Endothelial cell of umbilical vein (primary cell): ENCODE data around the gene MLF2. TPM values are rescaled to one million over a fixed set of nuclear protein-coding genes. Genes with fewer than 3 reads are reported as not detected.
A peak's percentile ranks its signal among the peaks of the same experiment; 100 is the strongest.

Experiments
- BruUV-seq: library from RNA; stranded (reverse); fragments of 400-500 nt; replicated peaks from 2 replicates; lab custom pipeline; 2021; lab: Mats Ljungman, UMichigan
- CTCF ChIA-PET: fragments of 300-600, 350-600 bp; sonication (Branson Sonifier 250); formaldehyde crosslinking; loops from one replicate; lab custom pipeline; 2021; ENCODE audit warnings: antibody characterized with exemption, inconsistent platforms; lab: Charles Lee
- POLR2A ChIA-PET: fragments of 300-600, 350-600 bp; sonication (Branson Sonifier 250); formaldehyde crosslinking; loops from one replicate; lab custom pipeline; 2021; ENCODE audit warnings: antibody characterized with exemption, inconsistent platforms; lab: Charles Lee
- DNase-seq: peaks from one replicate; pipeline ENCODE4 v3.0.0-alpha.2; 2011; ENCODE audit warnings: low read depth, low spot score
- FAIRE-seq: peaks from 2 replicates; lab custom pipeline; 2011; peaks lifted over from hg19 to GRCh38; lab: Jason Lieb, UNC
- H2AFZ ChIP-seq: 2 replicates; pipeline ENCODE4 v1.6.0; 2012; ENCODE audit warnings: low read depth, low read length, control low read depth, inconsistent platforms
- H3K27ac ChIP-seq: 2 replicates; pipeline ENCODE4 v1.5.1; 2011; ENCODE audit warnings: low read depth, mild to moderate bottlenecking, control low read depth, low read length, moderate library complexity; ENCODE audit not compliant: insufficient read depth
- H3K27me3 ChIP-seq, 2 experiments: 2 replicates each; pipeline versions ENCODE4 v1.6.0 to v1.6.1; 2011; ENCODE audit warnings: low read length in 2 of 2, mixed read lengths in 1 of 2; ENCODE audit not compliant: control insufficient read depth in 2 of 2, insufficient read depth in 2 of 2
- H3K36me3 ChIP-seq, 2 experiments: 2 replicates in 1 of 2; 3 replicates in 1 of 2; pipeline ENCODE4 v1.5.1; 2011; ENCODE audit warnings: low read length in 2 of 2, mild to moderate bottlenecking in 1 of 2, moderate library complexity in 1 of 2; ENCODE audit not compliant: control insufficient read depth in 2 of 2, insufficient read depth in 2 of 2; ENCODE audit errors: extremely low read depth in 1 of 2
- H3K4me1 ChIP-seq: 3 replicates; pipeline ENCODE4 v1.5.1; 2011; ENCODE audit warnings: mild to moderate bottlenecking, low read length; ENCODE audit not compliant: control insufficient read depth, insufficient read depth; ENCODE audit errors: extremely low read depth
- H3K4me2 ChIP-seq: 2 replicates; pipeline ENCODE4 v1.6.1; 2011; ENCODE audit warnings: low read length, control low read depth, mixed read lengths; ENCODE audit not compliant: insufficient read depth
- H3K4me3 ChIP-seq, 3 experiments: fragments of 200-600 bp in 1 of 3; sonication (generic), shearing (Covaris generic) in 1 of 3; replicated peaks in 1 of 3; 2 replicates each; pipeline ENCODE4 v1.5.1; 2011 to 2016; ENCODE audit warnings: control low read depth in 3 of 3, low read length in 3 of 3, mild to moderate bottlenecking in 2 of 3, inconsistent platforms in 1 of 3, low read depth in 1 of 3, moderate library complexity in 1 of 3; ENCODE audit not compliant: insufficient read depth in 1 of 3
- H3K79me2 ChIP-seq: 2 replicates; pipeline ENCODE4 v1.6.0; 2012; ENCODE audit warnings: low read length, inconsistent platforms; ENCODE audit not compliant: control insufficient read depth, insufficient read depth
- H3K9ac ChIP-seq: replicated peaks from 2 replicates; pipeline ENCODE3; 2011; ENCODE audit warnings: low read length, control low read depth; ENCODE audit not compliant: insufficient read depth; ENCODE audit errors: extremely low read depth
- H3K9me1 ChIP-seq: replicated peaks from 3 replicates; pipeline ENCODE4 v1.6.0; 2011; ENCODE audit warnings: mild to moderate bottlenecking, low read length; ENCODE audit not compliant: control insufficient read depth, insufficient read depth; ENCODE audit errors: extremely low read depth
- H3K9me3 ChIP-seq: replicated peaks from 2 replicates; pipeline ENCODE4 v1.5.1; 2012; ENCODE audit warnings: low read length, inconsistent platforms; ENCODE audit not compliant: control insufficient read depth, insufficient read depth
- H4K20me1 ChIP-seq: replicated peaks from 2 replicates; pipeline ENCODE3; 2011; ENCODE audit warnings: mild to moderate bottlenecking, low read length; ENCODE audit not compliant: control insufficient read depth, insufficient read depth; ENCODE audit errors: extremely low read depth
- JUN ChIP-seq: IDR thresholded peaks from 2 replicates; pipeline ENCODE4 v1.6.1; 2011; ENCODE audit warnings: borderline replicate concordance, low read depth; ENCODE audit not compliant: insufficient read length, insufficient read depth
- MYC ChIP-seq: IDR thresholded peaks from one replicate; pipeline ENCODE4 v1.6.1; 2011; ENCODE audit warnings: mild to moderate bottlenecking, low read depth, low read length
- POLR2AphosphoS5 ChIP-seq: IDR thresholded peaks from 2 replicates; pipeline ENCODE4 v1.6.1; 2012; ENCODE audit warnings: low read depth, mild to moderate bottlenecking, control low read depth, low read length, moderate library complexity; ENCODE audit not compliant: insufficient read depth
- dilution Hi-C: fragments of 300-500 bp; cut with MboI; formaldehyde crosslinking; loops from one replicate; pipeline ENCODE4 v1.15.0; 2019; ENCODE audit warnings: low sequenced_read_pairs; ENCODE audit not compliant: extremely low pct_ligation_motif_present
- intact Hi-C: fragments of 100-400 bp; cut with micrococcal nuclease; formaldehyde crosslinking; loops from one replicate; pipeline ENCODE4 v1.10.0; 2022
- polyA plus RNA-seq, 4 experiments: library from polyadenylated mRNA; depleted of rRNA in 3 of 4; stranded (reverse) in 3 of 4; unstranded in 1 of 4; fragments of >200 nt; gene quantifications; 2 replicates each; pipeline versions ENCODE4 v1.2.1 to v1.2.3, GENCODE V29; 2011 to 2012; ENCODE audit warnings: missing spikeins in 1 of 4
- total RNA-seq: library from RNA; stranded (reverse); gene quantifications from 2 replicates; pipeline ENCODE4 v1.2.3, GENCODE V29; 2021
- TF ChIP-seq, protein P1 (sequence below): IDR thresholded peaks from 2 replicates; pipeline ENCODE4 v1.6.1; 2011; ENCODE audit not compliant: insufficient read depth, insufficient read length

The MLF2 gene
- total and polyA plus RNA-seq, 2 donors (not counting 3 experiments of a cell fraction or from before 2014, with no cell fraction given): 147 to 306 TPM

- H3K79me2 ChIP-seq: no peaks in the 10 kb centered on the region
- POLR2A ChIA-PET: interaction anchor here (0.6 kb wide), 1 partner anchor 14 kb away, joined by 4 read pairs; the partner anchor contains the start of gene ZNF384
- no peak for TF ChIP-seq MYC
- TF ChIP-seq POLR2AphosphoS5: no peak
- no peak for TF ChIP-seq JUN
- TF ChIP-seq, protein P1, sequence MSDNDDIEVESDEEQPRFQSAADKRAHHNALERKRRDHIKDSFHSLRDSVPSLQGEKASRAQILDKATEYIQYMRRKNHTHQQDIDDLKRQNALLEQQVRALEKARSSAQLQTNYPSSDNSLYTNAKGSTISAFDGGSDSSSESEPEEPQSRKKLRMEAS: no peak
- H3K4me1 ChIP-seq: peaks cover 4% of the 10 kb centered on the region
- no peaks in the 10 kb centered on the region for H3K9me3 ChIP-seq
- CTCF ChIA-PET: no interaction called here
- H3K36me3 ChIP-seq: no peaks in the 10 kb centered on the region
- dilution Hi-C loops (no loop called here), intact Hi-C loops (no loop called here)
- H2AFZ ChIP-seq: no peak overlapping the region
- no peak overlapping the region for H3K4me2 ChIP-seq
- no peak overlapping the region for H3K4me3 ChIP-seq
- BruUV-seq: no TSS peak
- H4K20me1 ChIP-seq: no peaks in the 10 kb centered on the region
- no peak overlapping the region for H3K9ac ChIP-seq
- DNase-seq (no peak), FAIRE-seq (no peak)
- H3K27me3 ChIP-seq: peaks cover 29 to 39% of the 10 kb centered on the region in 2 experiments
- no peaks in the 10 kb centered on the region for H3K9me1 ChIP-seq
- no peak overlapping the region for H3K27ac ChIP-seq
Measured at GRCh38 chr12:6703631-6704030, 49.3 kb downstream of the MLF2 start.

DNA sequence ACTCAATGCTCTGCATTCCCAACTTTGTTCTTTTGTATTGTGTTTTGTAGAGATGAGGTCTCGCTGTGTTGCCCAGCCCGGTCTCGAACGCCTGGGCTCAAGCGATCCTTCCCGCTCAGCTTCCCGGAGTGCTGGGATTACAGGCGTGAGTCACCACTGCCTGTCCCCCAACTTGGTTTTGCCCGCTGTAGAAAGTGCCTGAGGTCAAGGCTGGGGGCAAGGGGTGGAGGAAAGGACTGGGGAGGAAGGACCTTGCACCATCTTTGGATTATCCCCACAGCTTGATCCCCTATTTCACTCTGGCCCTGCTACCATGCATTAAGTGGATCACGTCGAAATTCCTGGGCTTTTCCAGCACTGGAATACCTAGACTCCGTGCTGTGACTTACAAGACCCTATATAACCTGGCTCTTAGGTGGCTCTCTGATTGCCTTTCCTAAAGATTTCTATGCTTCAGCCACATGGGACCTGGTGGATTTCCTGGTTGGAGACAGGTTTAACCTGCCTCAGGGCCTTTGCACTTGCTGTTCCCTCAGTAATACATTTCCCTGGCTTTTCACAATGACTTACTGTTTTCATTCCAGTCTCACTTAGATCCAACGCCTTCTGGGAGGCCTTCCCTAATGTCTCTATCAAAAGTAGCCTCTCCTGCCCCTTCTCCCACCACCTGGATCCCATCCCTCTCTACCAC lies 51.7 kb downstream of the MLF2 start:
- peaks cover 4% of the 10 kb centered on the region for H3K4me1 ChIP-seq
- dilution Hi-C loops (no loop called here), intact Hi-C loops (no loop called here)
- H3K27ac ChIP-seq: no peak overlapping the region
- H2AFZ ChIP-seq: no peak overlapping the region
- H4K20me1 ChIP-seq: no peaks in the 10 kb centered on the region
- no peak overlapping the region for H3K9ac ChIP-seq
- peak overlapping the region; percentile 40 for H3K4me2 ChIP-seq
- ChIA-PET POLR2A (no interaction called here), CTCF (no interaction called here)
- no peaks in the 10 kb centered on the region for H3K9me1 ChIP-seq
- no peaks in the 10 kb centered on the region for H3K79me2 ChIP-seq
- BruUV-seq: no TSS peak
- DNase-seq: no peak
- no peaks in the 10 kb centered on the region for H3K9me3 ChIP-seq
- H3K36me3 ChIP-seq: no peaks in the 10 kb centered on the region
- FAIRE-seq: no peak
- no peak overlapping the region for H3K4me3 ChIP-seq
- H3K27me3 ChIP-seq: peaks cover 33 to 47% of the 10 kb centered on the region in 2 experiments
- no peak for TF ChIP-seq POLR2AphosphoS5
